NCI-H2107 (cell line): ENCODE measurements around the gene AOPEP.
"Not testable (repeated sequence)": the region's sequence is repeated elsewhere in the genome, so short reads cannot be mapped to it uniquely, and the experiment has no call there.

Source experiments
- DNase-seq: peaks from one replicate; lab custom pipeline; 2025; lab: John Stamatoyannopoulos, UW

AOPEP gene

DNA sequence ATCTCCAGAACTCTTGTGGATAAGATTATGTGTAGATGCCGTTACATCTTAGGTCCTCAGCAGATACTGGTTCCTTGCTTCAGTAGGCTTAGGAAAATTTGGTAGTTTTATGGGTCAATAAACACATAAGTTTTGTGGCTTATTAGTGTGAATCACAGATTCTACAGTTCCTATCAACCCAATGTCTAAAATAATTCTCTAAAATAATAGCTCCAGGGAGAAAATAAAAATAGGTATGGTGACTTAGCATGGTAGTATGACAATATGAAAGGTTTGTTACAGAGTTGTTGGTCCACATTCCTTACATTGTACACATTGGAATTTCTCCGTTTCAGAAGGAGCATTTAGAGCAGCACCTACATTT is 91.7 kb downstream of the AOPEP start:
- DNase-seq = no peak

DNA sequence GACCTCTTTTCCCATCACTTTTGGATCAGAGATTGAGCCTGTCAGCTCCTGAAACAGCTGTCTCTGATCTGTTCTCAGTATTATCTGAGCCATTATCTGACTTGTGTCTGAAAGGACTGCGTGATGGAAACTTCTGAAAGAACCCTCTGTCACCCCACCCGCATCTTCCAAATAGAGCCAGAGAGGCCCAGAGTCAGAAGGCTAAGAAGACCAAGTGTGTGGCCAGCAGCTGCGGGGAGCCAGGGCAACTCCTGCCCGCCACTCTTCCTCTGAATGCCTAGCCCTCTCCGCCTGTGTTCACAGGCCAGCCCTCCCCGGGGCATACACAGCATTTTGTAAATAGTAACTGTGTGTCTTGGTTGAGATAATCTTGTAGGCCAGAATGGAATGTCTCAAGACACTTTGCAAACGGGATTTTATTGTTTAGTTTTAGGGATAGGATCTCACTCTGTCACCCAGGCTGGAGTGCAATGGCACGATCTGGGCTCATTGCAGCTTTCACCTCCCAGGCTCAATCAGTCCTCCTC is 92.7 kb downstream of the AOPEP start:
- no peak for DNase-seq

DNA sequence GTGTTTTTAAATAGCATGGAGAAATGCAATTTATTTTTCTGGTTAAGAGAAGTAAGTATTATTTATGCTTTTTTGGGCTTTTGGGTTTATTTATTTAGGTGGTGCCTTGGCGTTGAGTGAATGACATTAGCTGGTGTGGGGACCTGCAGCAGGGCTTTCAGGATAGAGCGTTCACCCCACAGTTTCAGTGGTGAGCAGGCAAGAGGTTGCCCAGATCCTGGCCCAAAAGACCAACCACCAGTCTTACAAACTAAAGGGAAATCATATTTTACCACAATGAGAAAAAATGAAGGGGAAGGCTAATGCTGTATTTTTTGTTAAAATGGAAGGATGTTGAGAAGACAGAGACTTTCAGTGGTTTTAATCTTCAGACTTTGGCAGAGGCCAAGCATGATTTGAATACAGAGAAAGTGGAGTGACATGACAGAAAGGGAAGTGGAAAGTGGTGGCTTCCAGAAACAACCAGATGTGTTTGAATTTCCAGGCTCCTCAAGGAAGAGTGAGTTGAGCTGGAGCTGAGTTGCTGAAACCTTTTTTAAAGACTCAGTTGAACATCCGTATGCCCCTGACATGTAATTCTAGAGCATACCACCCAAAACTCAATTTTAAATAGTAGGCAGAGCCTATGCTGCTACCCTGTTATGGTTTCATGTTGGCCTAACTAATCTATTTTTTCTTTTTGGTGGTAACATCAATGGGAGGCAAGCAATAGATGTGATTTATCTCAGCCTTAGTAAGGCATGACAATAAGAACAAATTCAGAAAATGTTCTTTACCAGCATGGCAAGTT is 94.8 kb downstream of the AOPEP start:
- no peak for DNase-seq

DNA sequence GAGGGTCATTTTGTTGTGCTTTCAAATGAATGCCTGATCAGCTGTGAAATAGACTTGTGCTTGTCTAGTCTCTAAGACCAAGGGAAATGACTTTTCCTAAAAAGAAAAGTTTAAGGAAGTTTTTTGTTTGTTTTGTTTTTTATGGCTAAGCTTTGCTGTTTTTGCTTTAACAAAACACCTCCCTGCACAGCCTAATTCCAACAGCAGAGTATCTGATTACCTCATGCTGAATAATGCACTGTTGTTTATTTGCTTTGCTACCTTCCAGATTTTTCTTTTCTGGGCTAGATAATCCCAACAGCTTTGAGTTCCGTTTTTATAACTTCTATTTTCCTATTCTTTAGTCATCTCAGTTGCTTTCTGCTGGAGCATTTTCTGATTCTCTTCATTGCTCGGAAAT is 95.8 kb downstream of the AOPEP start:
- DNase-seq = no peak

DNA sequence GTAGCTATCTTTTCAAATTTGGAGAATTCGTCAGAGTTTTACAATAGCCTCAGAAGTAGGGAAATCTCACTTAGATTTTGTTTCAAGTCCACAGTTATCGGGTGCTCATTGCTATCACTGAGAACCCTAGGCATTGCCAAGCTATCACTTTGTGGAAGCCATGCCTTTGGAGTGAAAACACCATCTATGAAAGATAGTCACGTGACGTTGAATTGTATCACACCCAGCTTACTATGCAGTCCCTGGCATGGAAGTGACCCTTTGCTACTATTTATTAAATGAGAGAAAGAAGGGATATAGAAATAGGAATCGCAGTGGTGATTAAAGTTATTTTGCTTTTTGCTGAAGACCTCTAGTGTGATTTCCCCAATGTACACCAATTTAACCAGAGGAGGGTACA is 97.2 kb downstream of the AOPEP start:
- no peak for DNase-seq

DNA sequence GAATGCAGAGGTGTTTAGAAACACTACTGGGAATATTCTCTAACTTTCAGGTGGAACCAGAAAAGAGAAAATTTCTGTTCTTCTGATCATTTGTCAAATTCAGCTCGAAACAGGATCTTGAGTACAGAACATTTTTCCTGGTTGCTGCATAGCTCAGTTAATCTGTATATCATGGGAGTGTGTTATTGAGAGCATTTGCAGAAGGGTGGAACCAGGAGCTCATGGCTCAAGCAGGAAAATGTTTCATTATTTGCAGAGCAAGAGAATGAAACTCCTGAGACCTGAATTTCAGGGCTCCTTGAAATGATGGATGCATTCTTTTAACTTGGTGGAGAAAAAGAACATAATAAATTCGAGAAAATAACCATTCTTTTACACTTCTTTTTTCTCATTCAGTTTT is 97.9 kb downstream of the AOPEP start:
- no peak for DNase-seq

DNA sequence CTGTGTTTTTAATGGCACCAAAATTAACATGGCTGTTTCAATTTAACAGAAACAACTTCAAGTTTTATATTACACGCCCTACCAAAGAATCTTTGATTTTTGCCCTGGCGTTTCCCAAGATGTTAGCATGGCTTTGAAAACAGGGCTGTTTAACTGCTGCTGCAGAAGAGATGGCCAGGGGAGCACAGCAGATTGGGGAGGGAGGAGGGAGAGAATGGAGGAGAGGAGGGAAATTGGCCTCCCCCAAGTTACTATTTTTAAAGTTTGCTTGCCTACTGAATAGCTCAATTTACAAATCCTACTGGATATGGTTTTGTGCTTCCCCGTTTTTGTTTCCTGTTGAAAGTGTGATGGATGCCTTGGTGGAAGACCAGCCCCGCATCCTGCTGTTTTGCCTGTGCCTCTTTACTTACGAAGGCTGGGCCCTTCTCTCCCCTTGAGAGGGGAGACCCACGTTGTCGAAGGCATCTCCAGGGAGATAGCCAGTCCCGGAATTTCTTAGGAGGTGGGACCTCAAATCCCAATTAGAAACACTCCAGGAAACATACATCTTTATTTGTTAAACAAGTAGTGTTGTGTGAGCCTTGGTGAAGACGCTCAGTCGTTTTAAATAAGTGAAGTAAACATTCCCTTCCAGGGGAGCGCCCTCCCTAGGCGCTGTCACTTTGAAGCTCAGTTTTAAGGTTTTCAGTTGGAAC is 98.6 kb downstream of the AOPEP start:
- no peak for DNase-seq

DNA sequence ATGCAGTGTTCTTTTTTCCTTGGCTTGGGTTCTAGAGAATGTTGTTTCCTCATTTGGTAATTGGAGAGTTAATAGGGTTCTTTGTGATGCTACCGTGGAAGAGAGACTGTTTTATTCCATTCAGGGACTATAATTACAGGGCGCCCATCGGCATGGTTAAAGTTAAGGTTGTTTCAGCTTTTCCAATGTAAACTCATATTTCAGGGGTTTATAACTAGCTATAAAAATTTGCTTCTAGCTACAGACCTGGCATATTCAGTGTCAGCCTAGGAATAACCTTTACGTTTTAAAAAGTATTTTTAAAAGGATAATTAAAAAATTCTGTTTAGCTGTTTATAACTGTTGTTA is 99.1 kb downstream of the AOPEP start:
- no peak for DNase-seq

DNA sequence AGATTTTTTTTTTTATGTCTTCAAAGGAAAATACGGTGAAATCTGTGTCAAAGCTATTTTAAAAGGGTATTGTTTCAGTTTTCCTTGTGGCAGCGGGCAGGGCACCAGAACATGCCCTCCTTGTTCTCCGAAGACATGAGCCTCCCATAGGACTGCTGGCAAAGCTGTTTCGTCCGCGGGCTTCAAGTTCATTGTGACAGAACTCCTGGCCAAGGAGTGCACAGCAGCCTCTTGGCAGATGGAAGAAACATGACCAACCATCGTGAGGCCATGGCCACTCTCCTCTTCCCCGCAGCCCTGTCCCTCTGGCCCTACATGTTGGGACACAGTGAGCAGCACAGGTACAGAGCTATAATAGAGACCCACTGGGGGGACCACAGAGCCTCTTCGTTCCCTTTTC is 99.5 kb downstream of the AOPEP start:
- DNase-seq = no peak

DNA sequence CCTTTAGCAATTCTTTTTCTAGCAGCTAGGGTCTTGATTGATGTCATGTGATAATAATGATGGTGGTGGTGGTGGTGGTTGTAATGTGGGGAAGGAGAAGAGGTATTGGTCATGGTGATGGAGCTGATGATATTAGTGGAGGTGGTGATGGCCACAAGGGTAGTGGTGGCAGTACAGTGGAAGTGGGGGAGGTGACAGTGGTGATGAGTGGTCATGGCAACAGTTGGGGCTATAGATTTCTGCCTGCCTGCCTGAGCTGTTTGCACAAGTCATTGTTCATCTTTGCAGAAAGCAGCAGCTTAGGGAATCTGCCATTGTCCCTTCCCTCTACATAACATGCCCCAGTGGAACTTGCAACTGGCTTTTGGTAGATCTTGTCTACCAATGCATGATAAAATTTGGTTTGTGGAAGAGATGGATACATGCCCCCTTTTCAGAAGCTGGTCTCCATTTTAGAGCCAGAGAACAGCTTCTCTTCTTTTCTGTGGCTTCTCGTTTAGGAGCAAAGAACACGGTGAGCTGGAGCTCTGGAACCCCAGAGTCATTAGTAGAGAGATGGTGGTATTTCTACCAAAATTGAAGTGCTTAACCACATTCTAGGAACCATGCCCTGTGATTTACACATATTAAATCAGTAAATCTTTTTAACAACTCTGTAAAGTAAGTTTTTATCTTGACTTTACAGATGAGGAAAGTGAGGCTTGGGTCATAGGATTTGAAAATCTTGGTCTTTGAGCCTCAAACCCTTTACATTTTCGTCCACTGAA is 100.3 kb downstream of the AOPEP start:
- DNase-seq = no peak

DNA sequence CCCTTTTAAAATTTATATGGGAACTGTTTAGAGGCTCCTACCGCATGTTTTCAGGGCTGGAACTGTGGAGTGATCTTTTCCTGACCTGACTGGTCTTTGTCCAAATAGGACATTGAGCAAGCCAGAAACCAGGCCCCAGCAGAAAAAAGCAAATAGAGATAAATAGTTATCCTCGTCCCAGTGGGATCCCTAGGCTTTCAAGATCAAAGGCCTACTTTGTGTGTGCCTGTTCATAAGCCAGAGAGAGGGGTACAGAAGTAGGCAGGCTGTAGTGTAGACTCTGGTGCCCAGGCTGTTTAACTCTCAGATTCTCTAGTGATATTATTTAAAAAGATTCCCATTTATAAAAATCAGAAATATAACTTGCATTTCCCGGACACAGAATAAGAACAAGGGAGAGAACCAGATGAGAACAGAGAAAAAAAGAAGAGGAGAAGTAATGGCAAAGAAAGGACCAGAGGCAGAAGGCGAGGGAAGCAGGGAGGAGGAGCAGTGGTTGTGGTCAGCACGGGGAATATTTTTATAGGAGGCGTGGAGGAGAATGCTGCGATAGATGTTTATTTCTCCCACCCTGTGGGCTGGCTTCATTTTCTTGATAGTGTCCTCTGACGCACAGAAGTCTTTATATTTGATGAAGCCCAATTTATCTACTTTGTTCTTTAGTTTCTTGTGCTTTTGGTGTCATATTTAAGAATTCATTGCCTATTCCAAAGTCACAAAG is 101.2 kb downstream of the AOPEP start:
- no peak for DNase-seq

DNA sequence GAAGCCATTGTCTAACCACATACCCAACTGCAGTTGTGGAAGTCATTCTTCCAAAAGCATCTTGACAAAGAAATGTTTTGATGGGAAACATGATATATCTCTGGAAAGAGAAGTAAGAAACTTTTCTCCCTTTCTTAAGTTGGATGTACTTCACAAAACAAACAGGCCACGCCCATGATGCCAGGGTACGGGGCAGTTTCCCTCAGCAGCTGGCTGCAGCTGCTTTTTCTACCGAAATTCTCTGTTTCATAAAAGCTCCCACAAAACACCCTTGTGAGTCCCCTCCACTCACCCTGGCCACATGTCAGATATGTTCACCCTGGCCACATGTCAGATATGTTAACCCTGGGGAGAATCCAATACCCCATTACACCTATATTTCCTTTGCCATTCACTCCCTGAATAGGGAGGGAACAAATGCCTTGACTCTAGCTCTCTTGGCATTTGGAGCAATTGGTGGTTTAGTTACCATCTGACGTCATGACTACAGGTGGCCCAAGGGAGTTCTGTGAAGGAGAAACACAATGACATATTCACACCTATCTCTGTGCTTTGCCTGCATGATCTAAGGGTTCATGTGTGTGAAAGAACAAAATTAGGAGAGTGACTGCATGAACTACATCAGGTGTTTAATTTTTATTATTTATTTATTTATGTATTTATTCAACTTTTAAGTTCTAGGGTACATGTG is 103.0 kb downstream of the AOPEP start:
- no peak for DNase-seq

DNA sequence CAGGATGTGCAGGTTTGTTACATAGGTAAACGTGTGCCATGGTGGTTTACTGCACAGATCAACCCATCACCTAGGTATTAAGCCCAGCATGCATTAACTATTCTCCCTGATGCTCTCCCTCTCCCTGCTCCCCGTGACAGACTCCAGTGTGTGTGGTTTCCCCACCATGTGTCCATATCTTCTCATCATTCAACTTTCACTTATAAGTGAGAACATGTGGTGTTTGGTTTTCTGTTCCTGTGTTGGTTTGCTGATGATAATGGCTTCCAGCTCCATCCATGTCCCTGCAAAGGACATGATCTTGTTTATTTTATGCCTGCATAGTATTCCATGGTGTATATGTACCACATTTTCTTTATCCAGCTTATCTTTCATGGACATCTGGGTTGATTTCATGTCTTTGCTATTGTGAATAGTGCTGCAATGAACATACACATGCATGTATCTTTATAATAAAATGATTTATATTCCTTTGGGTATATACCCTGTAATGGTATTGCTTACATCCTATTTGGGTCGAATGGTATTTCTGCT is 103.6 kb downstream of the AOPEP start:
- DNase-seq = not testable (repeated sequence)

DNA sequence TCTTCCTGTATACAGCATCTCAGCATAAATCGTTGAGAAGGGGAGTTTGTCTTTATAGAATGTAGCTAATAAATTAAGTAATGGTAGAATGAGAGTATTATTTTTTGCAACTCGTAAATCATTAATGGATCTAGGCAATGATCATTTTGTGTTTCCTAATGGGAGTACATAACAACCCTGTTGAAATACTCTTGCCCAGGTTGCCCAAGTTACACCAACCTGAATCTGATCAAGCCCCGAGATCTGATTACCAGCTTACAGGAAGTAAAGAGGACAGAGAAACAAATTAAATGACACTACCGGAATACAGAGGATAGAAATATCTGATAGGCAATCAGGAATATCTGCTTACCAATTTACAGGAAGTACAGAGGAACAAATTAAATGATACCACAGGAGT is 107.3 kb downstream of the AOPEP start:
- DNase-seq = no peak

DNA sequence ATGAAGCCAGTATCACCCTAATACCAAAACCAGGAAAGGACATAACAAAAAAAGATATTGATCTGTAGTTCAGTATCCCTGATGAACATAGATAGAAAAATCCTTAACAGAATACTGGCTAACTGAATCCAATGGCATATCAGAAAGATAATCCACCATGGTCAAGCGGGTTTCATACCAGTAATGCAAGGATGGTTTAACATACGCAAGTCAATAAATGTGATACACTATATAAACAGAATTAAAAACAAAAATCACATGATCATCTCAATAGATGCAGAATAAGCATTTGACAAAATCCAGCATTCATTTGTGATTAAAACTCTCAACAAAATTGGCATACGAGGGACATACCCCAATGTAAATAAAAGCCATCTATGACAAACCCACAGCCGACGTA is 110.9 kb downstream of the AOPEP start:
- no peak for DNase-seq

DNA sequence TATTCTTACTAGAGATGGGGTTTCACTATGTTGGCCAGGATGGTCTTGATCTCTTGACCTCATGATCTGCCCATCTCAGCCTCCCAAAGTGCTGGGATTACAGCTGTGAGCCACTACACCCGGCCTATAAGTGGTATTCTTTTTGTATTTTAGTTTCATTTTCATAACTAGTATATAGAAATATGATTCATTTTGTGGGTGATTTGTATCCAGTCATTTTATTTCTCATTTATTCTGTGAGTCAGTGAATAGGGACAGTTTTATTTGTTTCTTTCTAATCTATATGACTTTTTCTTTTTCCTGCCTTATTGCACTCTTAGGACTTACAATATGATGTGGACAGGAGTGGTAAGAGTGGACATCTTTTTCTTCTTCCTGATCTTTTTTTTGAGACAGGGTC is 112.9 kb downstream of the AOPEP start:
- DNase-seq = no peak

DNA sequence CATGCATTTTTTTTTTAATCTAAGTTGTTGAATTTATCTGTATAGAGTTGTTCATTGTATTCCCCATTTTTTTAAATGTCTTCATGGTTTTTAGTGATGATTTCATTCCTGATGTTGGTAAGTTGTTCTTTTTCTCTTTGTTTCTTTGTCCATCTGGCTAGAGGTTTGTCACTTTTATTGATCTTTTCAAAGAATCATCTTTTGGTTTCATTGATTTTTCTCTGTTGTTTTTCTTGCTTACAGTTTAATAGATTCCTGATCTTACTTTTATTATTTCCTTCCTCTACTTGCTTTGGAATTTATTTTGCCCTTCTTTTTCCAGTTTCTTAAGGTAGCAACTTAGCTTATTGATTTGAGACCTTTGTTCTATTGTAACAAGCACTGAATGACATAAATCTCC is 114.2 kb downstream of the AOPEP start:
- DNase-seq = no peak

DNA sequence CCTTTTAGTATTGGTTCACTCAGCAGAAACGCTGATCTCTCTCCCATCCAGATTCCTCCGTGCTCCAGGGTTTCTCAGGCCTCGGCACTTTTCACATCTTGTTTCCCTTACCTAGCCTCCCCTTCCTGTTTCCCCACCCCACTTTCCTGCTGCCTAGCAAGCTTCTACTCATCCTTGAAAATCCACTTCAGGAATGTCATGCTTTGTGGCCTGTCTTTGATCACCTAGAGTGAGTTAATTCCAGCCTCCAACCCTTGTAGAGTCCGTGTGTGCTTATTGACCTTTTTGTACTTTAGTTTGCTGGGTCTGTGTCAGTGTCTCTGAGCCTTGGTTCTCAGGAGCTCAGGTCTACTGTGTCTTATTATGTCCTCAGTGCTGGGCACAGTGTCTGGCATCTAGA is 116.6 kb downstream of the AOPEP start:
- DNase-seq = no peak

DNA sequence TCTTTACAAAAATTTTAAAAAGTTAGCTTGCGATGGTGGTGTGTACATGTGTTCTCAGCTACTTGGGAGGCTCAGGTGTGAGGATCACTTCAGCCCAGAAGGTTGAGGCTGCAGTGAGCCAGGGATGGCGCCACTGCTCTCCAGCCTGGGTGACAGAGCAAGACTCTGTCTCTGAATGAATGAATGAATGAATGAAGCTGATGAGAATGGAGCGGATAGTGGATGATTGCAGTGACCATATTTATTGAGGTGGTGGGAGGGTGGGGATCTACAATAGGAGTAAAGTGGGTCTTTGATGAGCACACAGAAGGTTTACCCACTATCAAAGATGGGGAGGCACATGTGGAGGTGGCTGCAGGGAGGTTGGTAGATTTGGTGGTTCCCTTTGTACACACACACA is 120.2 kb downstream of the AOPEP start:
- DNase-seq = no peak

DNA sequence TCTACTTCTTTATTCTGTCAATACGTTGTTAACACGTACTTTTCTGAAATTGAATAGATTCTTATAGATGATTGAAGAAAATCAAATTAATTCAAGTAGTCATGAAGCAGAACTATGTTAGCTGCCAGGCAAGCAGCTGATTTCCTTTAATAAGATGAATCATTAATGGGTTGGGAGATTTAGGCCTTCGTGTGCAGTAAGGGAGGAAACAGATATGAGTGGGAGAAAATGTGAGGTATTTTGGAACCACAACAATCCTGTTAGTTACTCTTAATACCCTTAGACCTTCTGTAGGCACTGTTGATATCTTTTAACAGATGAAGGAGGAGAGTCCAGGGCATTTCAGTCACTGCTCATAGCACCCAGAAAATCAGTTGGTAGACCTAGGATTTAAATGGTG is 121.0 kb downstream of the AOPEP start:
- DNase-seq = no peak

DNA sequence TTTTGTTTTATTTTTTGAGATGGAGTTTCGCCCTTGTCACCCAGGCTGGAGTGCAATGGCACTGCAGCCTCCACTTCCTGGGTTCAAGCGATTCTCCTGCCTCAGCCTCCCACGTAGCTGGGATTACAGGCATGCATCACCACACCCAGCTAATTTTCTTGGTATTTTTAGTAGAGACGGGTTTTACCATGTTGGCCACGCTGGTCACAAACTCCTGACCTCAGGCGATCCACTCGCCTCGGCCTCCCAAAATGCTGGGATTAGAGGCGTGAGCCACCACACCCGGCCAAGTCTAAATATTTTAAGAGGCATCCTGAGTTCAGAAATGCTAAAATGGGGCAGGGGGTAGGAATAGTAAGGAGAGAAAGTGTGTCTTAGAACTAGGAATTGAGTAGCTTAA is 122.3 kb downstream of the AOPEP start:
- not testable (repeated sequence) for DNase-seq
